Stimulated activated naive CD4-positive, alpha-beta T cell treated with Interleukin-2 at 50 U/mL for 16 hours (primary cell): ENCODE measurements around the gene ZBTB7B.
"Not testable (repeated sequence)": the region's sequence is repeated elsewhere in the genome, so short reads cannot be mapped to it uniquely, and the experiment has no call there.

ENCODE experiments used
- DNase-seq: peaks from one replicate; lab custom pipeline; 2025; lab: John Stamatoyannopoulos, UW

Gene ZBTB7B

GRCh38 chr1:154988058-154988954 is 14.3 kb upstream of the ZBTB7B start:
- no peak for DNase-seq

- no peak for DNase-seq
Measured at GRCh38 chr1:154989195-154989860, 13.3 kb upstream of the ZBTB7B start.

GRCh38 chr1:154990276-154990675 is 12.3 kb upstream of the ZBTB7B start:
- DNase-seq: no peak

- DNase-seq: no peak
Measured at GRCh38 chr1:154992721-154993571, 9.7 kb upstream of the ZBTB7B start.

GRCh38 chr1:154993572-154994268 is 8.9 kb upstream of the ZBTB7B start, which contains the start of gene LENEP:
Gene LENEP, plus strand, starts transcription at chr1:154993586. Its CDS starts 22 bp downstream, at chr1:154993608.
- no peak for DNase-seq

- no peak for DNase-seq
Measured at GRCh38 chr1:154994269-154994587, 8.4 kb upstream of the ZBTB7B start.

- no peak for DNase-seq
Measured at GRCh38 chr1:154994591-154994990, 8.0 kb upstream of the ZBTB7B start.

GRCh38 chr1:154995301-154995983 is 7.2 kb upstream of the ZBTB7B start:
- DNase-seq: not testable (repeated sequence)

- no peak for DNase-seq
Measured at GRCh38 chr1:154996966-154997701, 5.5 kb upstream of the ZBTB7B start.

- no peak for DNase-seq
Measured at GRCh38 chr1:154998201-154998780, 4.3 kb upstream of the ZBTB7B start.

- DNase-seq: peak; percentile 64
Measured at GRCh38 chr1:154998818-154999570, 3.6 kb upstream of the ZBTB7B start.

- peak; percentile 64 for DNase-seq
Measured at GRCh38 chr1:154999571-155000410, 2.8 kb upstream of the ZBTB7B start.

- peak; percentile 47 for DNase-seq
Measured at GRCh38 chr1:155000411-155000725, 2.2 kb upstream of the ZBTB7B start.

- peak; percentile 78 for DNase-seq
Measured at GRCh38 chr1:155000726-155001424, 1.7 kb upstream of the ZBTB7B start.

GRCh38 chr1:155001425-155001674 is 1.3 kb upstream of the ZBTB7B start:
- no peak for DNase-seq

- DNase-seq: peak; percentile 100
Measured at GRCh38 chr1:155001675-155002463, 733 bp upstream of the ZBTB7B start.

- peak; percentile 20 for DNase-seq
Measured at GRCh38 chr1:155003227-155003765, 694 bp downstream of the ZBTB7B start.
